ENCODE data around the gene PRKCH. TPM values are rescaled to one million over a fixed set of nuclear protein-coding genes. Genes with fewer than 3 reads are reported as not detected.

Gene PRKCH
- total RNA-seq, 1 donor from 2014 or later, result 43.0 TPM

DNA sequence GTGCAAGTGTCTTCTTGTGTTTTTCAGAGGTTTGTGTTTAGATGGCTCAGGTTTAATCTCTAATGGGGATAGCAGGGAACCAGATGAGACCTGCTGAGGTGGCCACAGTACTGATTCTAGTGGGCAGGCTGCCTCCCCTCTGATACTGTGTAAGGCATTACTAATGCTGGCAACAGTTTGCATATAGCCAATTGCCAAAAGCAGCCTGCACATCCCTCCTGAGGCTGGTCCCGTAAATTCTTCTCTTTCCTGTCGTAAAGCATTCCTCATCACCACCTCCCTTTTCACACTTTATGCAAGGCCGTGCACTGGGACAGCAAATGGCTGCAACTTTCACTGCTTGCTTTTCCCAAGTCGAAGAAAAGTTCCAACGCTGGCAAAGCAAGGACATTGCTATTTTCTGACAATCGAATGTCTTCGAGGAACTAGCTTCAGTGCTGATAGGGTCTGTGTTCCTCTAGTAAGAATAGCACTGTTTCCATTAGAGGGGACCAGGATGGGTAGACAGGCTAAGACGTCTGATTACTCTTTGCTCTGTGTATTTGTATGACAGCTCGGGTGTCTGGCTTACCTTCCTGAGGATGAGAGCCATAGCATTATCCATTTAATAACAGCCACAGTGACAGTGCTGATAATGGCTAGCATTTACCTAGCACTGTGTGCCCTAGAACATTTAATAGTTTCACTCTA lies 195.7 kb downstream of the PRKCH start:
- peak overlapping the region; percentile 41 for H3K27ac ChIP-seq
- TF ChIP-seq, protein P1, sequence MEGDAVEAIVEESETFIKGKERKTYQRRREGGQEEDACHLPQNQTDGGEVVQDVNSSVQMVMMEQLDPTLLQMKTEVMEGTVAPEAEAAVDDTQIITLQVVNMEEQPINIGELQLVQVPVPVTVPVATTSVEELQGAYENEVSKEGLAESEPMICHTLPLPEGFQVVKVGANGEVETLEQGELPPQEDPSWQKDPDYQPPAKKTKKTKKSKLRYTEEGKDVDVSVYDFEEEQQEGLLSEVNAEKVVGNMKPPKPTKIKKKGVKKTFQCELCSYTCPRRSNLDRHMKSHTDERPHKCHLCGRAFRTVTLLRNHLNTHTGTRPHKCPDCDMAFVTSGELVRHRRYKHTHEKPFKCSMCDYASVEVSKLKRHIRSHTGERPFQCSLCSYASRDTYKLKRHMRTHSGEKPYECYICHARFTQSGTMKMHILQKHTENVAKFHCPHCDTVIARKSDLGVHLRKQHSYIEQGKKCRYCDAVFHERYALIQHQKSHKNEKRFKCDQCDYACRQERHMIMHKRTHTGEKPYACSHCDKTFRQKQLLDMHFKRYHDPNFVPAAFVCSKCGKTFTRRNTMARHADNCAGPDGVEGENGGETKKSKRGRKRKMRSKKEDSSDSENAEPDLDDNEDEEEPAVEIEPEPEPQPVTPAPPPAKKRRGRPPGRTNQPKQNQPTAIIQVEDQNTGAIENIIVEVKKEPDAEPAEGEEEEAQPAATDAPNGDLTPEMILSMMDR (IDR thresholded peaks at IDR 0.05), result no peak
- TF ChIP-seq POLR2AphosphoS5 (IDR thresholded peaks at IDR 0.05; ENCODE audit: insufficient read depth in 1 of 2, low read depth in 1 of 2) (no peak), POLR2A (IDR thresholded peaks at IDR 0.05) (no peak)
- peaks cover 63% of the 10 kb centered on the region for H3K4me1 ChIP-seq
- no peak for DNase-seq (ENCODE audit: extremely low spot score in 2 of 2)
- no peaks in the 10 kb centered on the region for H3K27me3 ChIP-seq
- H3K36me3 ChIP-seq, result no peaks in the 10 kb centered on the region
- H3K4me3 ChIP-seq, result no peak overlapping the region
- intact Hi-C loops (cut with DNase I), result no loop called here
- H3K9me3 ChIP-seq, result no peaks in the 10 kb centered on the region

DNA sequence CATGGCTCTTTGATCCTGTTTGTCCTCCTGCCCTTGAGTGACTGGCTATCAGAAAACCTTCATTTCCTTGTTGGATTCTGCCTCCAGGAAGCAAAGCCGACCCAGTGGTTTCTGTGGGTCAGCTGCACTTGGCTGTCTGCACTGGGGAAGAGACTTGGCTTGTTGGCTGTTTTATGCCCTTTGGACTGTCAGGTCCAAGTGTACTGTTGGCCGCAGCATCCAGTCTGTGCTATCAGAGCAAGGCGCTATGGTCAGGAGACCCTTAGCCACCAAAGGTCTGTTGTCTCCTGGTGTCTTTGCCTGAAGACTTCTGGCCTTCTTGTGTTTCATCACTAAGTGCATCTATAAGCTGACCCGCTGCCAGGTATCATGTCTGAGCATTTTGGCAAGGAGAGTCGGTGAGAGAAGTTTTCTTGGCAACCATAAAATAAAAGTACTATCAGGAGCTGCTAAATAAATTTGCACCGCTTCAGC lies 196.6 kb downstream of the PRKCH start:
- Histone ChIP-seq H3K36me3 (no peaks in the 10 kb centered on the region), H3K27me3 (no peaks in the 10 kb centered on the region), H3K27ac (no peak overlapping the region), H3K9me3 (no peaks in the 10 kb centered on the region), H3K4me3 (no peak overlapping the region), H3K4me1 (peaks cover 58% of the 10 kb centered on the region)
- DNase-seq (ENCODE audit: extremely low spot score in 2 of 2), result no peak
- TF ChIP-seq POLR2AphosphoS5 (IDR thresholded peaks at IDR 0.05; ENCODE audit: insufficient read depth in 1 of 2, low read depth in 1 of 2), result no peak
- TF ChIP-seq POLR2A (IDR thresholded peaks at IDR 0.05), result no peak
- TF ChIP-seq, protein P1 (IDR thresholded peaks at IDR 0.05), result no peak
- intact Hi-C loops (cut with DNase I), result no loop called here

DNA sequence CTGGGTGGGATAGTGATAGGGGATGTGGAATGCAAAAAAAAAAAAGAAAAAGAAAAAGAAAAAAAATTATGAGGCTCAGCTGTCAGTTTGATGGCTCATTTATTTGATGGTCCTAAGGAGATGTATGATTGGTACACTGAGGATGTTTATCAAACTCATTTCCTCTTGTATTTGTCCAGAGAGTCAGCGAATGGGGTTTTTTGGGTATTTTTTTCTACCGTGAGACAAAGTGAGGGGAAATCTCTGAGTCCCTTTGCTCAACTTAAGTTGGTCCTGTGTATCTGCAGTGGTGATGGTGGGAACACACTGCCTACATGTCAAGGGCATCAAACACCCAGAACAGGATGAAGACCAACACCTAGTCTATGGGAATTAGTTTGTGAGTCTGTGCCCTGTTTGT lies 197.0 kb downstream of the PRKCH start:
- Histone ChIP-seq H3K27ac (no peak overlapping the region), H3K9me3 (no peaks in the 10 kb centered on the region), H3K4me1 (peaks cover 58% of the 10 kb centered on the region), H3K4me3 (no peak overlapping the region), H3K36me3 (no peaks in the 10 kb centered on the region), H3K27me3 (no peaks in the 10 kb centered on the region)
- DNase-seq (ENCODE audit: extremely low spot score in 2 of 2), result no peak
- TF ChIP-seq POLR2AphosphoS5 (IDR thresholded peaks at IDR 0.05; ENCODE audit: insufficient read depth in 1 of 2, low read depth in 1 of 2), result no peak
- TF ChIP-seq, protein P1 (IDR thresholded peaks at IDR 0.05), result no peak
- intact Hi-C loops (cut with DNase I), result no loop called here

DNA sequence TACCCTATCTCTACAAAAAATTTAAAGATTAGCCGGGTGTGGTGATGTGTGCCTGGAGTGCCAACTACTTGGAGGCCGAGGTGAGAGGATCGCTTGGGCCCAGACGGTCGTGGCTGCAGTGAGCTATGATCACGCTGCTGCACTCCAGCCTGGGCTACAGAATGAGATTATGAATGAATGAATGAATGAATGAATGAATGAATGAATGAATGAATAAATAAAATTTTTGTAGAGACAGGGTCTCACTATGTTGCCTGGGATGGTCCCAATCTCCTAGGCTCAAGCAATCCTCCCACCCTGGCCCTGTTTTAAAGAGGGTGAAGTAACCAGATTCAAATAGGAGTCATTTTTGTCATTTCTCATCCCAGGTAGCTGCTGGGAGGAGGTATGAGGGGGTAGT lies 197.7 kb downstream of the PRKCH start:
- Histone ChIP-seq H3K4me3 (no peak overlapping the region), H3K9me3 (no peaks in the 10 kb centered on the region), H3K27ac (no peak overlapping the region), H3K27me3 (no peaks in the 10 kb centered on the region), H3K4me1 (peaks cover 60% of the 10 kb centered on the region), H3K36me3 (no peaks in the 10 kb centered on the region)
- no peak for DNase-seq (ENCODE audit: extremely low spot score in 2 of 2)
- intact Hi-C loops (cut with DNase I), result no loop called here
- TF ChIP-seq, protein P1 (IDR thresholded peaks at IDR 0.05), result no peak

DNA sequence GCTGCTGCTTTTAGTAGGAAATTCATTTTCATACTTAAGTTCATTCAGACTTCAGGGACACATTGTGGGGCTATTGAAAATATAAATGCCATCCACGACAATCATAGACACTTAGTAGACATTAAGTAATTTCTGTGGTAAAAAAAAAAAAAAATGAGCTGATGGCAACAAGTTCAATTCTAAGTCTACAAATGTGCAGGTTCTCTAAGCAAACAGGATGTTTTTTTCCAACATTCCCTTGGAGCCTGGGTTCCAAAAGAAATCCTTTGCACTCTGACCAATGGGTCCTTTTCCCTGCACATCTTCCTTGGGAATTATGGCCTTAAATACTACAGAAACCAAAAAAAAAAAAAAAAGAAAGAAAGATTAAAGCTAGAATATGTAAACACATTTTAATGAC lies 198.4 kb downstream of the PRKCH start:
- intact Hi-C loops (cut with DNase I), result no loop called here
- TF ChIP-seq POLR2A (IDR thresholded peaks at IDR 0.05) (no peak), POLR2AphosphoS5 (IDR thresholded peaks at IDR 0.05; ENCODE audit: insufficient read depth in 1 of 2, low read depth in 1 of 2) (no peak)
- TF ChIP-seq, protein P1 (IDR thresholded peaks at IDR 0.05), result no peak

More for the DNA sequence above, 198.4 kb downstream of the PRKCH start:
- no peaks in the 10 kb centered on the region for H3K27me3 ChIP-seq
- no peak overlapping the region for H3K27ac ChIP-seq
- DNase-seq (ENCODE audit: extremely low spot score in 2 of 2), result no peak
- no peaks in the 10 kb centered on the region for H3K9me3 ChIP-seq
- H3K4me1 ChIP-seq, result peaks cover 60% of the 10 kb centered on the region
- H3K36me3 ChIP-seq, result no peaks in the 10 kb centered on the region
- no peak overlapping the region for H3K4me3 ChIP-seq
